Stimulated activated CD8-positive, alpha-beta memory T cell treated with anti-CD3 and anti-CD28 coated beads, Interleukin-2, amount 100 ng/mL, for 1 hour (primary cell): ENCODE results near the gene RELL1.

Experiments used
- DNase-seq, 2 donors: peaks; one replicate each; pipeline ENCODE4 v3.0.0-alpha.2; 2020; ENCODE audit warnings: low read depth in 2 of 2

Gene RELL1

DNA sequence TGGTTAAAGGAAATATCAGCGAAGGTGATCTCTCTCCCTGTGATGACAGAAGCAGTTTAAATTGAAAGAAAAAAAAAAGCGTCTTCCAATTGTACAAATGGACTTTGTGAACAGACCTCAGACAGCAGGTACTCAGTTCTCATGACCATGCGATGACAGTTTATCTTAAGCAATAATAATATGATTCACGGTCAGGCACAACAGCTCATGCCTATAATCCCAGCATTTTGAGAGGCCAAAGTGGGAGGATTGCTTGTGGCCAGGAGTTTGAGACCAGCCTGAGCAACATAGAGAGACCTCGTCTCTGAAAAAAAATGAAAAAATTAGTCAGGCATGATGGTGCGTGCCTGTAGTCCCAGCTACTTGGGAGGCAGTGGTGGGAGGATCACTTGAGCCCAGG is 51.0 kb downstream of the RELL1 start:
- no peak for DNase-seq

DNA sequence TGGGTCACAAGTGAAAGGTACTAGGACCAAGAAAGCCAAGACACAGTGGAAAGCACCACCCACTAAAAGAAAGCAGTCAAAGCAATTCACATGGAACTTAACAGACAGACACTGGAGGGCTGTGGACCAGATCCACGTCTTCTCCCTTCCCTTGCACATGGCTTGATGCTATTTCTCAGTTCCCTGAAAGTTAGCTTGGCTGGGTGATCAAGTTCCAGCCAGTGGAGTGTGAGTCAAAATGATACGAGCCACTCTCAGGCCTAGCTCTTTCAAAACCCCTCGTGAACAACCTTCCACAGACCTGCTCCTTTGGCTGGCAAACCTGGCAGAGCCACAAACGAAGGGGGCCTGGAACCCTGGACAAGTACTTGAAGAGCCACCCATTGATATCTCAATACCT is 52.0 kb downstream of the RELL1 start:
- DNase-seq = no peak

DNA sequence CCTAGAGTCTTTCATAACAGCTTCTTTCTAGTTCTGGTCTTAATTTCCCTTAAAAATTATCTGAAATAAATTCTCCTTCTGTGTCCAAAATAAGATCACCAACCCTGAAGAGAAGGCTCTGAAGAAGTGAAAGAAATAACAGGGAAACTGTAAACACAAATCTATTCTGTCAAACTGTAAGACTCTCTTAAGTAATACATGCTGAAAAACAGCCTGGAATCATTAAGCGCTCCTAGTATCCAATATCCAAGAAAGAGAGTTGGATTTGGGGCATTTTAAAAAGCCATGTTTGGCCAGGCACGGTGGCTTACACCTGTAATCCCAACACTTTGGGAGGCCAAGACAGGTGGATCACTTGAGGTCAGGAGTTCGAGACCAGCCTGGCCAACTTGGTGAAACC is 53.3 kb downstream of the RELL1 start:
- DNase-seq = no peak

DNA sequence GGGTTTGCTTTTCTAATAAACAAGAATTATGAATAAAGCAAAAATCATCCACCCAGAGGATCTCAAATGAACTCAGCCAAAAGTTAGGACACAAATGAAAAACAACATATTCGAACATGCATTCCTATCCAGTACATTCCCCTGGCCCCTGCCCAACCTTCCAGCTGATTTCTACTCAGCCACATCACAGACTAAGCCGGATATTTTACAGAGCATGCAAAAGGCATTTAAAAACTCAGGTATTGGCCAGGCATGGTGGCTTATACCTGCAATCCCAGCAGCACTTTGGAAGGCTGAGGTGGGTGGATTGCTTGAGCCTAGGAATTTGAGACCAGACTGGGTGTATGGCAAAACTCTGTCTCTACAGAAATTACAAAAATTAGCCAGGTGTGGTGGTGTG is 54.6 kb downstream of the RELL1 start:
- no peak for DNase-seq

DNA sequence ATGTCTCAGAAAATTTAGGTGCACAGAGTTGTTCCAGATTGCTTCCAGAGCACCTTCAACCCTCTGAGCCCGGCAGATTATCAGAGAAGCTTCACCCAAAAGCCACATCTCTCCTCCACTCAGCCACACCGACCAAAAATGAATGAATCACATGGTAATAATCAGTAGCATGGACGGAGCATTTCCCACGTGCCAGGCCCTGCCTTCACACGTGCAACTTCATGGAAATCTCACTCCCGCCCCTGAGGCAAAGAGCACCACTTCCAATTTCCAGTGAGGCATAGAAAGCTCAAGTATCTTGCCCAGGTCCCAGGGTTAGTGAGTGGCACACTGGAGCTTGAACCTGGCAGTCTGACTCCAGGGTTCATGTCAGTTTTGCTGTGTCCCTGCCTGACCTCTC is 56.5 kb downstream of the RELL1 start:
- no peak for DNase-seq

DNA sequence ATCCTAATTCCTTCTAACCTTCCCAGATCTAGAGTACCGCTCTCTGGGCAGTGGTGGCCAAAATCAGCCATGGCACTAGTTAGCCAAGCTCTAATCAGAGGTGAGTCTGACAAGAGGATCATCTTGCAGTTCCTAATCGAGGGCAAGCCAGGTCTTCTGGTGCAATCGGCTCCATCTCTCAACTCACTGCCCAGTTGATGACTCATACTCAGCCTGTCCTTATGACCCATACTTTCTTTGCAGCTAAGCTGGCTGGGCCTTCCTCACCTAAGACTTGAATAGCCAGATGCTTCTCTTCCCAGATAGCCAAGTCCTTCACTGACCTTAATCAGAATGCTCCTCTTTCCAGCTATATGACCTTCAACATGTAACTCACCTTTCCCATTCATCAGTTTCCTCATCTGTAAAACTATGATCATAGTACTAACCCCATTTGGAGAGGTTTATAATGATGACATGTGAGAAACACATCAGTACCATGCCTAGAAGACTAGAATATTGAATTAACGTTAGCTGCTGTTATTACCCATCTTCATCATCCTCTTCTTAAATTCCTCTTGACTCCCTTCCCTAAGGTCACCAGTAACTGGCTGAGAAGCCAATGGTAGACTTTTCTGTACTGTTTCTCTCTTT is 57.1 kb downstream of the RELL1 start:
- no peak for DNase-seq

DNA sequence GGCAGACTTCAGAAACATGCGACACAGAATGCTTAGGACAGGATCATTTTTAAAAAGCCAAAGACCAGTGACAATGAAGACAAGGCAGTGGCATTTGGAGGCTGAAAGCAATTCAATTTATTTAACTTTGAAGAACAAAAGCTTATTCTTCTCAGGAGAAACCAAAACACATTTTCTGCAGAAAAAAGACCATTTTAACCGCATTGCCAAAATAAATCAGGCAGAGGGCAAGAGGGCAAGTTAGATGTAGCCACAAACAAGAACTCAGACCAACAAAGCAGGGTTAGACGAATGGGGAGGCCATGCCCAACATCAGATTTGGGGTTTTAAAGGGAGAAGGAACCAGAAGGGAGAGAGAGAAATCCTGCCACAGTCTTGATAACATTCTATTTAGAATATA is 58.9 kb downstream of the RELL1 start:
- no peak for DNase-seq

DNA sequence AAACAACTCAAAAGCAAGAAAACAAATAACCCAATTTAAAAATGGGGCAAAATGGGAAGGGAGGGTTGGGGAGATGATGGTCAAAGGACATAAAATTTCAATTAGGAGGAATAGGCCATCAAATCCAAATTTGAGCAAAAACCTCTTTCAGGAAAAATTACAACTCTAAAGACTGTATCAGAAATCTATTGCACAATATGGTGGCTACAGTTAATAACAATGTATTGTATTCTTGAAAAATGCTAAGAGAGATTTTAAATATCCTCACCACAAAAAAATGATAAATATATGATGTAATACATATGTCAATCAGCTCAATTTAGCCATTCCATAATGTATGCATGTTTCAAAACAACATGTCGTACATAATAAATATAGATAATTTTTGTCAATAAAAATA is 60.7 kb downstream of the RELL1 start:
- no peak for DNase-seq

DNA sequence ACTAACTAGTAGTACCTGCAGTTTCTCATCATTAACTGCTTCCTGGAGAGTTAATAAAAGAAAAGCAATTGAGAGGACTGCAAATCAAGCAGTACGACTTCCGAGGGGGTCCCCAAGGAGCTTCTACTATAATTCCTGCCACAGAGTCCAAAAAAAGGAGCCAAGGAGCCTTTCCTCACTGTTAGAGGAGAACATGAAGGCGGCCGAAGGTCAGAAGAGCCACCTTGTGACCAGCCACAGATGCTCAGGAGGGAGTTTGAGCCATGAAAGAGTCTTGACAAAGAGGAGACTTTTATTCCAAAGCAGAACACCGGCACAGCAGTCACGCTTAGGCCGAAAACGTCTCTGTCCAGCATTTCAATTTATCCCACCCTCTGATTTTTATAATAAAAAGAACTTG is 62.2 kb downstream of the RELL1 start:
- DNase-seq = no peak

DNA sequence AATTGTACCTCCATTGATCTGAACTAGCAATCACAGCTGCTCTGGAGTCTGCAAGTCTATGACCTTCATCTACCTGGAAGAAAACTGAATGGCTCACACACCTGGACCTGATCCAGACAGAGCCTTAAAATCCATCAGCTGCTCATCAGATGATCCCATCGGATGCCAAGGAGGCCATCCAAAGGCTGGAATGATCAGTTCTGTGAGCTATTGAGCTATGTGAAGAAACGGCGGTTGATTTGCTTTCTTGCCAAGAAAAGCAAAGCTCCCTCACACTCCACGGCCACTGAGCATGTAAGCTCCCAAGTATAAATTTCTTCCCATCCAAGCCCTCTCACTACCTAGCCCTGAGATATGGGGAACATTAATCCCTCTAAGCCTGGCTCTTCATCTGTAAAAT is 63.1 kb downstream of the RELL1 start:
- no peak for DNase-seq

DNA sequence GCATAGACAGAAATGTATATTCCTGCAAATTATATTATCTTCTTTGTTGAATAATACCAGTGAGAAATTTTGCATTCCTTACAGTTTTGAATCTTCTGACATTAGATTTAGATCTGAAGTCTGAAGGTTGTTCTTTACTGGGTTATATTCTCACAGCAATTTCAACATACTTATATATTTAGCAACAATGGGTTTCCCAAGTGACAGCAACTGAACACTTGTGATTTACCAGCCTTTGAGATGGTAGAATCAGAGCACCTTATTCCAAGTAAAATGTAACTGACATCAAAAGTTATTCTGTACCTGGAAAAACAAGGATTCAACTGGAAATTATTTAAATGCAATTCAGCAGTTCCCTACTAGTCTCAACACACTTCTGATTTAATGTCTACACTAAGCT is 66.0 kb downstream of the RELL1 start:
- no peak for DNase-seq

DNA sequence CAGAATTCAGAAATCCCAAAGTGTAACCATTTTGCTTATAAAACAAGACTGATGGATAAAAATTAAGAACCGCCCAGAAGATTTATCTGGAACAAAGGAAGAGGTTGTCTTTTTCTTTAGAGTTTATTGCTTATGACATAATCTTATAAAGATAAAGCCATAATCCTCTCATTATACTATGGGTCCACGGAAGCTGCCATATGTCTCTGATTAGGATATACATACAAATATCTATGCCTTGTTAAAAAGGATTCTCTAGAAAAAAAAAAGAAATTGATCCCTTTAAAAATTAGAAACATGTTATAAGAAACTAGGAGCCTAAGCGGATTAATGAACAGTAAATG is 70.5 kb downstream of the RELL1 start:
- DNase-seq = no peak

DNA sequence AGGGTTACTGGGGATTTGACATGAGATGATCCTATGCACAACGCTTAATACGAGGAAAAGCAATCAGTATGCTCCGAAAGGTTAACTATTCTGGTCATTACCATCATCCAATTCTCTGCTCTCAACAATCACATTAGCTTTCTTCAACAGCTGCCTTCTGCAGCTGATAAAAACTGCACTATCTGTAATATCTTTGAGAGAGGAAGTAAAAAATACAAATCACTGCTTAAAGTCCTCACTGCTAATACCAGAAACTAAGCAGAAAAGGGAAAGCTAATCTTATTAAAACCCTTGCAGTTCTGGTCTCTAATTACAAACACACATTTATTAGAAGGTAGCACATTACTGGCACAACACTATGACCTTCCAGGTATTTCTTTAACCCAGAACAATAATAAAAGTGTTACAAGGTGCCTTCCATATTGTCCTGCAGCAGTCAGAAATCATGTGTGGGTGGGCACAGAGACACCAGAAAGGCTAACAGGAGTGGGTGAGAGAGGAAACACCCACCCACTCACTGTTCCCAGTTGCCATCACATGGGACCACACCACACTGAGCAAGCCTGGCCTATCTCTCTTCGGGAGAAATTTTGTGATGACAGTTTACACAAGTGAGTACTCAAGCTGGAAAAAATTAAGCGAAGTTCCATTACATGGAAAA is 71.0 kb downstream of the RELL1 start:
- DNase-seq = no peak

DNA sequence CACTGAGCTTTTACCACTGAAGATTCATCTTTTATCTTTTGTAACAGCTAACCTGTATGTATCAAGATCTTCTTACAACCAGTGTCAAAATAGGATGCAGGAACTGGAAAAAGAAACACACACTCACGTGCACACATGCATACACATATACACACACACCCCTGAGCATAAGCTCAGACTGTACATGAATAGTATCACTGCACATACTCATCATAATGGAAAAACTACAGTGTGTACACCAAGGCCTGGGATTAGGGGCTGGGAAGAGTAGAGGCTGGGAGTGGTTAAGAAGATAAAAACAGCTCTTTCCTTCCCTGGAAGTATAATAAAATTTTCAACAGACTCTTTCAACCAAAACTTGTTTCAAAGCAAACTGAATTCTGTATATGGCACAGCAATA is 73.4 kb downstream of the RELL1 start:
- DNase-seq = no peak

DNA sequence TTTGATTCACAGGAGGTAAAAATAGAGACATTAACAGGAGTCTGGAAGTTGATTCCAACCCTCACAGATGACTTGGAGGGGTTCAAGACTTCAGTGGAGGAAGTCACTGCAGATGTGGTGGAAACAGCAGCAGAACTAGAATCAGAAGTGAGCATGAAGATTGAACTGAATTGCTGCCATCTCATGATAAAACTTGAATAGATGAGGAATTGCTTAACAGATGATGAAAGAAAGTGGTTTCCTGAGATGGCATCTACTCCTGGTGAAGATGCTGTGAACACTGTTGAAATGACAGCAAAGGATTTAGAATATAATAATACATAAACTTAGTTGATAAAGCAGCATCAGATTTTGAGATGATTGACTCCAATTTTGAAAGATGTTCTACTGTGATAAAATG is 76.5 kb downstream of the RELL1 start:
- DNase-seq = no peak

DNA sequence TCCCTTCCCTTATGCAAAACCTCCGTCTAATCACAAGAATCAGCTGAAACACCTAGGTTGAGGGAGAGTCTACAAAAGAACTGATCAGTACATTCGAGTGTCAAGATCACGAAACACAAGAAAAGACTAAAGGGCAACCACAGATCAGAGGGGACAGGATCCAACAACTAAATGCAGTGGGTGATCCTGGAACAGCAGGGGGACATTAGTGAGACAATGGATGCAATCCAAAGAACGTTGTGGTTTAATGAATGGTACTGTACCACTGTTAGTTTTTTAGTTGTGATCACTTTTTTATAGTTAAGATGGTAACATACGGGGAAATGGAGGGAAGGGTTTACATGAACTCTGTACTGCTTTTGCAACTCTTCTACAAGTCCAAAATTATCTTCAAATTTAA is 79.2 kb downstream of the RELL1 start:
- no peak for DNase-seq

DNA sequence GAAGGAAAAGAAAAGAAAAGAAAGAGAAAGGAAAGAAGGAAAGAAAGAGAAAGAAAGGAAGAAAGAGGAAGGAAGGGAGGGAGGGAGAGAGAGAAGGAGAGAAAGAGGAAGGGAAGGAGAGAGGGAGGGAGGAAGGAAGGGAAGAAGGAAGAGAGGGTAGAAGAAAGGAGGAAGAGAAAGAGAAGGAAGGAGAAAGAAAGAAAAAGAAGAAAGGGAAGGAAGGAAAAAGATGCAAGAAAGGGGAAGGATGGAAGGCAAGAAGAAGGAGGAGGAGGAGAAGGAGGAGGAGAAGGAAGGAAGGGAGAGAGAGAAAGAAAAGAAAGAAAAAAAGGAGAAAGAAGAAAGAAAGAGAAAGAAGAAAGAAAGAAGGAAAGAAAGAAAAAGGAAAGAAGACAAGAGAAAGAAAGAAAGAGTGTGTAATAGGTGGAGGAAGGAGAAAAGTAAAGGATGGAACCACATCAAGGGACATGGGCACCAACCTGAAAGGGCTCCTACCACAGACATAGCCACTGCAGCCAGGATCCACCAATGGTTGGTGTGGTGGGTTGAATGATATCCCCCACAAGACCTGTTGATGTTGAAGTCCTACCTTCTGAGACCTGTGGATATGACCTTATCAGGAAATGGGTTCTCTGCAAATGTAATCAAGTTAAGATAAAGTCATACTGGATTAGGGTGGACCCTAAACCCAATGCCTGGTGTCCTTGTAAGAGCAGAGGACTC is 80.2 kb downstream of the RELL1 start:
- no peak for DNase-seq

DNA sequence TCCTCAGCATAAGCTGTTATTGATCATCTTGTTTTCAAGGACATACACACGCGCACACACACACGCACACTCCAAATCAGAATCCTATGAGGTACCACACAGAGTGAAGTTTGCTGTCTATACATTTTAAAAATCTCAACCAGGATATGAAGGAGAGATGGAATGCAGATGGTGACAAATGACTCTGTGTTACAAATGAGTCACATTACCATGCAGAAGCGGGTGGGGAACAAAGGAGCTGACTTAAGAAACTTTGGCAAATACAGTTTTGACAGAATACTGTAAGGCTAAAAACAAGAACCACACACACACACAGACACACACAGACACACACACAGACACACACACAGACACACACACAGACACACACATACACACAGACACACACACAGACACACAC is 81.7 kb downstream of the RELL1 start:
- no peak for DNase-seq

DNA sequence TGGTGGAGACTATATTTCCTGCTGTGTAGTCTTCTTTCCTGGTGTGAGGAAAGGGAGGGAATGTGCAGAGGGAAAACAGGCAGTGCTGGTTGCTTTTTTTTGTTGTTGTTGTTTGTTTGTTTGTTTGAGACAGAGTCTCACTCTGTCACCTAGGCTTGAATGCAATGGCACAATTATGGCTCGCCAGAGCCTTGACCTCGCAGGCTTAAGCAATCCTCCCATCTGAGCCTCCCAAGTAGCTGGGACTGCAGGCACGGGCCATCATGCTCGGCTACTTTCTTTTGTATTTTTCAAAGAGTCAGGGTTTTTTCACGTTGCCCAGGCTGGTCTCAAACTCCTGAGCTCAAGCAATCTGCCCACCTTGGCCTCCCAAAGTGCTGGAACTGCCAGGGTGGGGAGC is 82.5 kb downstream of the RELL1 start:
- no peak for DNase-seq

DNA sequence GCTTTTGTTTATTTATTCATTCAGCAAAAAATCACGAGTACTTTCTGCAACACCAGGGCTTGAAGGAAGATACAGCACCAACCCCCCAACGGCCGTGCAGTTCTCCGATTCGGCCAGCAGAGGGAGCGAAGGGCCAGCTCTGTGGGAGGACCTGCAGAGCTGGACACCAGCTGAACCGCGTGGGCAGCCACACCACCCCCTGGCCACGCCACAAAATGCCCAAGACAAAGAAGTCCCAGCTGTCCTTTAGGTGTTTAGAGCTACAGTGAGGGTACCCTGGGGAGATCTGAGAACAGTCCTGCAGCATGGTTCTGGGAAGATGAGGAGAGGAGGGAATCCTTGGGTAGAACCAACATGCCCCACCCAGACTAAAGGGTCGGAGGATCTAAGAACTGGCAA is 83.1 kb downstream of the RELL1 start:
- DNase-seq = peak; percentile 48 to 54

DNA sequence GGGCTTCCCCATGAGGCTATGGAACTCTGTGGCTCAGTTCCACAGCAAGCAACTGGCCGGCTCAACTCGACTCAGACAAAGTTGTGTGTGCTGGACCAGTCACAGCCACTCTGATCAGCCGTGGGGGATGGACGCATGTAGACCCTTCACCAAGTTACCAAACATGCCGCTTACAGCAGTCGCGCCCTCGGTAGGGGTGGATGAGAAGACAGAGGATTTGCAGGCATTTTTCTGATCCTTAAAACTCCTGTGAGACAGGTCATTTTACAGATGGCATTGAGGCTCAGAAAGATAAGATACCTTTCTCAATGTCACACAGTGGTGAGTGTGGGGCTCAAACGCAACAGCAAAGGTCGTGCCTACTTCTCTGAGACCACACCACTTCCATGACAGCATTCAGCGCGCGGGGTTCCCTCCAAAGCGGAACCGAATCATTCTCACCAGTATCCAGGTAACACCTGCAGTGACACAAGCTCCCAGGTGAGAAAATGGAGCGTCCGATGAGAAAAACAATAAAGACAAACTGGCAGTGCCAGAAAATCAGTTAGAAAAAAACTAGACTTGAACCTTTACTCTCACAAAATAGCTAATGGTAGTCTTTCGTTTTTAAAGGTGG is 83.6 kb downstream of the RELL1 start:
- DNase-seq = no peak

DNA sequence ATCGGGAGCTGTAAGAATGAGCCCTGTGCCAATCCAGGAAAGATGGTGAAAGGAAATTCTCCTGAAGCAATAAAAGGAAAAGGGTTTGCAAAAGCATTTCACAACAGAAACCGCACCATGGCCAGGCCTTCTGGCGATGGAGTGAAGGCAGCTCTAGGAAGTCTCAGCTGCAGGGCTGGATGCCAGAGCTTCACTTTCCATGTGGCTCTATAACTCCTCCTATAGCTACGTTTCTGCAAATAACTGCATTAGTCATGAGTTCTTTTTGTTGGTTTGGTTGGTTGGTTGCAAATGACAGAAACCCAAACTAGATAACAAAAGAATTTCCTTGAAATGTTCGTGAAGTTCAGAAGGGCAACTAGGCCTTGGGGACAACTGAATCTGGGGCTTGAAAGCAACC is 84.6 kb downstream of the RELL1 start:
- DNase-seq = no peak
